GM21526 (cell line): ENCODE data around the gene DNMT3A.
"Not testable (repeated sequence)": the region's sequence is repeated elsewhere in the genome, so short reads cannot be mapped to it uniquely, and the experiment has no call there.

ENCODE experiments used
- ATAC-seq: cut with Tn5 transposase; IDR thresholded peaks from one replicate; pipeline ENCODE4 v1.9.1; 2021; ENCODE audit warnings: moderate library complexity; ENCODE audit not compliant: unreplicated experiment, low FRiP score

Gene DNMT3A

DNA sequence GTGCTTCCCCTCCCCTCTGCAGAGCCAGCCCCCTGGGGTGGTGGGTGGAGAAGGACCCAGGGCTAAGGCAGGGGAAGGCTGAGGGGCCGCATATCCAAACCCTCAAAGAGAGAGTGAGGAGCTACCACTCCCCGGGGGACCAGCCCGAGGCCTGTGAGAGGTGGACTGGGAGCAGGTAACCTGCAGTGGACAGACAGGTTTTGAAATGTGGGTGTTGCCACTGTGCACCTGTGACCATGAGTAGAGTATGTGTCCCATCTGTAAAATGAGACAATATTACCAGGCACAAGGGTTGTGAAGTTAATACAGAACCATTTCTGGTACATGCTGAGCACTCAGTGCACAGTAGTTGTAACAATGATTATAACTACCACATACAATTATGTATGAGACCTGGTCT, 122.1 kb downstream of the DNMT3A start:
- ATAC-seq = no peak

- no peak for ATAC-seq
Observed at GRCh38 chr2:25218100-25218499, 123.6 kb downstream of the DNMT3A start.

DNA sequence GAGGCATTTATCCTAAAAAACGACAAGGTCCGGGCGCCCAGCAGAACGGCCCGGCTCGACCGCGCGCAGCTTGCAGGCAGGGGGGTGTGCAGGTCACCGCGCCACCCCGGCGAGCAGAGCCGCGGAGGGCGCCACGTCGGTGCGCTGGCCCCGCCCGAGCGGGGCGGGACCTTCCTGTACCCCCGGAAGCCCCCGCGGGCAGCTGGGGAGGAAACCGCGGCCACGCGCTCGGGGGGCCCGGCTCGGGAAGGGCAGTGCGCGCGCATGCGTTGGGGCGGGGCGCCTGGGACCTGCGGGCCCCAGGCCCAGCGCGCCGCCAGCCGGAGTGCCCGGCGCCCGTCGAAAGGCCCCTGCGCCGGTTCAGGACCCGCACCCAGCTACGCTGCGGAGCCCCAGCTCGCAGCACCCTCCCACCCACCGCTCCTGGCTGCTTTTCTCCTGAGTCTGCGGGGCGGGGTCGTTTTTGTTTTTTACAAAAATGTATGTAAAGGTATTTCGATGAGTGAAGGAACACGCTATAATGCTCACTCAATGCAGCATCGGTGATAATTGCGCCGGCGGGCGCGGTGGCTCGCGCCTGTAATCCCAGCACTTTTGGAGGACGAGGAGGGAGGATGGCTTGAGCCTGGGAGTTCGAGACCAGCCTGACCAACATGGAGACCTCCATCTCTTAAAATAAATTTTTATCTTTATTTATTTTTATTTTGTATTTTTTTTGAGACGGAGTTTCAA, 125.6 kb downstream of the DNMT3A start:
- peak; percentile 48 for ATAC-seq

DNA sequence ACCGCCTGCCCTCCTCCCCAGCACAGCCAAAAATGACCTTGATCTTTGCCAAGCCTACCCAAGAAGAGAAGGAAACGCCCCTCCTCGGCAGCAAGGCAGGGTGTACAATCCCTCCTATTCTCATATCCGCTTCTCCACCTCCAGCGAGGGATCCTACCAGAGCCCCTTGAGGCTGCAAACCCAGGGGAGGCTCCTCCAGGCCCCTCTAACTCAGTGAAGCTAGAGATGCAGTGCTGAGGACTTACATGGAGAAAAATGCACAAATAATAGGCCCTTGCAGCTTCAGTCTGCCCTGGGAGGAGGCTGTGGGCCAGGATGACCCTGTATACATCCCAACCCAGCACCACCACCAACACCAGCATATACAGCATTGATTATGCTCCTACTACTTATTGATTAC, 126.5 kb downstream of the DNMT3A start:
- ATAC-seq = no peak

- no peak for ATAC-seq
Observed at GRCh38 chr2:25213229-25213628, 128.5 kb downstream of the DNMT3A start.

- ATAC-seq = not testable (repeated sequence)
Observed at GRCh38 chr2:25210923-25211322, 130.8 kb downstream of the DNMT3A start.

DNA sequence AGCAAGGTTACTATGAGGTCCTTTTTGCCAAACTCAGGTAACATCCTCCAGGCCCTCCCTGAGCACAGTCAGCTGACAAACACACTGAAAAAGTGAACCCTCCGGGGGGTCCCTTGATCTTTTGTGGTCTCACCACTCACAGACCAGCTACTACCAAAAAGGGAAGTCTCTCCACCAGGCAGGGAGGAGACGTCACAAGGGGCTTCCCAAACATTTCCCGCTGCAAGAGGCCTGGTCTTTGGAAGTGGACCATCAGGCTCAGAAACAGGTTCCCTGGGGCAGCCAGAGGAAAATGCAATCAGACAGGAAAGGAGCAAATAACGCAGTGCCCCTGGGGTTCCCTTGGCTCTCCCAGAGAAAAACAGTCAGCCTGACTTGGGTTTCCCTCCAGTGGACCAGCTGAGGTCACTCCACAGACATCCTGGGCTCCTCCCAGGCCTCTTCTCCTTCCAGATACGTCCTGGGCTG, 134.6 kb downstream of the DNMT3A start:
- ATAC-seq = no peak

DNA sequence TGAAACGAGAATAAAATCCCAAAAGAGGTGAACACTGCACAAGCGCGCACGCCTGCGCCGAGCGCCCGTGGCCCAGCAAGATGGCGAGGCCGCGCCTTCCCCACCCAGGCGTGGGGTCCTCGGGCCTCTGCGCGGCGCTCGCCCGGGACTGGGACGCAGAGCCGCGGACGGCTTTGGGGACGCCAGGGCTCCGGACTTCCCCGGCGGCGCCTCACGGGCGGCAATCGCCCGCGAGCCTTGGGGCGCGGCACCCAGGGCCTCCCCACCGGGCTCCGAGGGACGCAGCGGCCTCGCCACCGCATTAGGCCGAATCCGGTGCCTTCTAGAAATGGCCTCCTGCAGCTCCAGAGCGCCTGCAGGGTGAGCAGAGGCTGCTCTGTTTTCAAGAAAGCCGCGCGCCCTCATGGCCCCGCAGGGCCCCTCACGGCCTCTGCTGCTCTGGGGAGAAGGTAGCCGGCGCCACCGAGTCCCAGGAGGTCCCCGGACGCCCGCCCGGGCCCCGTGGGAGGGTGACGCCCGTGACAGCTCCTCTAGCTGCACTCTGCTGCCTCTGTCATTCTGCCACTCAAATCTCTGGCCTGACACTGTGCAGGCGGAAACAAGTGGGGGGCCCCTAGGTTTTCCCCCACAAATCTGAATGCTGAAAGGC, 137.4 kb downstream of the DNMT3A start:
- no peak for ATAC-seq

- ATAC-seq = no peak
Observed at GRCh38 chr2:25202275-25202674, 139.4 kb downstream of the DNMT3A start.

DNA sequence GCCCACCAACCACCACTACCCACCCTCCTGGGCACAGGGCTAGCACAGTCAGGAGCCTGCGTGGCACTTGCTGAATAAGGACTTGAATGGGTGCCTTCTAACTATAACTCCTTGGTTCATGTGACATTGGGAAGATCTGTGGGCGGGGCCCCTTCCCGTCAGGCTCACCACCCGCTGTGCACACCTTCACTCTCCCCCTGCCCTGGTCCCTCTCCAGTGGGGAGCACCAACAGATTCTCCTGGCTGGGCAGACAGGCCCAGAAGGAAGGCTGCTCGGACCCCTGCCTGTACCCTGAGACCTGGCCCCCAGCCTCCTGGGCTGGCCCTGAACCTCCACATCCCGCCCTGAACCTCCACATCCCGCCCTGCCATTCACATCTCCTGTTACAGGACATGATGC, 139.9 kb downstream of the DNMT3A start:
- no peak for ATAC-seq

- no peak for ATAC-seq
Observed at GRCh38 chr2:25201265-25201664, 140.5 kb downstream of the DNMT3A start.

GRCh38 chr2:25198576-25198975, 143.1 kb downstream of the DNMT3A start:
- no peak for ATAC-seq

- no peak for ATAC-seq
Observed at GRCh38 chr2:25198209-25198525, 143.6 kb downstream of the DNMT3A start.

- ATAC-seq = no peak
Observed at GRCh38 chr2:25197336-25198208, 144.2 kb downstream of the DNMT3A start.

GRCh38 chr2:25194576-25195122, 147.1 kb downstream of the DNMT3A start:
- no peak for ATAC-seq

DNA sequence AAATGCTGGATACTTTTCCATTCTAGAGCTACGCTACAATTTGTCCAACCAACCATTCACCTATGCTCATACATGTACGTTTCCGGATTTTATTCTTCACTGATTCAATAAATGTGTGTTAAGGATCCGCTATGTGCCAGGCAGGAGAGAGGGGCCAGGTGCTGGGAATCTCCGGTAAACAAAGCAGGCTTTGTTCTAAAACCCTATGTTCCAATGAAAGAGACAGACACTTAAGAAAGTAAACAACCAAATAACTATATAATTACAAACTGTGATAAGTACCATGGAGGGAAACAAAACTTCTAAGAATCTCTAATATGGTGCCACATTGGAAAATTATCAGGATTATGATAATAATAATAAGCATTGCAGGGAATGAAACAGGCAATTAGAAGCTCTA, 151.2 kb downstream of the DNMT3A start:
- ATAC-seq = no peak

- ATAC-seq = no peak
Observed at GRCh38 chr2:25188405-25188804, 153.3 kb downstream of the DNMT3A start.

DNA sequence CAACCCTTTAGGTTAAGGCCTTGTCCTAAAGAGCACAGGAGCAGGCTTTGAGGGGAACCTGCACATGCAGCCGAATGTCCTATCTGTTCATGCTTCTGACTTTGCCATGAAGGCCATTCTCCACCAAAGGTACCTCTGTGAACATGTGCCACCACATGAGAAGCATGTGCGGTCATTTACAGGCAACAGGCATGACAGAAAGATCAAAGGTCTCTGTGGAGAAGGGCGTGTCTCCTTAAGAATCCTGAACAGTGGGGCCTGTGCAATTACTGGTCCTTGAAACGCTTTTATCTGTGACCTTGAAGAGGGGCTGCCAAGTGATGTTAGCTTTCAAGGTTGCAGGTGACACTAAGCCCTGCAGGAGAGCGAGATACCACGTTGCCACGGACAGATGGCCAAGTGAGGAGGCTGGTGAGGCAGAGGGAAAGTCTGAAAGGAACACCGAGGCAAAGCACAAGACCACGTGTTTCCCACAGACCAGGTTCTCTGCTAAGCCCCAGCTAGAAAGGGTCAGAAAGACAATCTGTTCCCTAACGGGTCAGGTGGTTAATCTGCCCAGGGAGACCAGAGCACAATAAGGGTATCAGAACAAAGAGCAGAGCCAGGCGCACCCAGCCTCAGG, 153.9 kb downstream of the DNMT3A start:
- no peak for ATAC-seq

GRCh38 chr2:25184254-25184653, 157.5 kb downstream of the DNMT3A start:
- no peak for ATAC-seq

DNA sequence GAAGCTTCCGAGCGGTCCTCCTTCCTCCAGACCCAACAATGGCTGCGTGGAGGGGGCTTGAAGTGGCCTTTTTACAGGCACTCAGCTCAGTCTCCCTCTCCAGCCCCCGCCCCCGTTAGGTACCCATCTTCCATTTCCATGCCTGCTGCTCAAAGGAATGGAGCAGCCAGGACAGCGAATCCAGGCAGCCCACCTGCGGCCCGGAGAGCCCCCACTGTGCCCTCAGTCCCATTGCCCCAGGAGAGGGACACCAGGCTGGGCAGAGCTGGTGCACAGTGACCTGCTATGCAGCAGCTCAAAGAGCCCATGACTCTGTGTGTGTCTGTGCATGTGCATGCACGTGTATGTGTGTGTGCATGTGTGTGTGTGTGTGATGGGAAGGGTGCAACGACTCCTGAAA, 162.7 kb downstream of the DNMT3A start:
- ATAC-seq = no peak
